IMR-90 (cell line): ENCODE results near the gene FGD5. TPM values are rescaled to one million over a fixed set of nuclear protein-coding genes. Genes with fewer than 3 reads are reported as not detected.

ENCODE experiments used
- ATAC-seq: fragments of 200-7000 bp; cut with Tn5 transposase; 2 replicates; pipeline ENCODE4 v1.9.1; 2020; ENCODE audit warnings: low read depth, mild to moderate bottlenecking, moderate library complexity
- BruUV-seq: library from RNA; stranded (reverse); fragments of 400-500 nt; replicated peaks from 2 replicates; lab custom pipeline; 2021; lab: Mats Ljungman, UMichigan
- CTCF ChIA-PET: fragments of 300-600 bp; formaldehyde crosslinking; extraction: SDS; loops from one replicate; lab custom pipeline; 2021; ENCODE audit warnings: antibody characterized with exemption; lab: Yijun Ruan, JAX
- POLR2A ChIA-PET: fragments of 300-600 bp; sonication (Branson Sonifier 250); formaldehyde crosslinking; loops from one replicate; lab custom pipeline; 2022; ENCODE audit warnings: antibody characterized with exemption; ENCODE audit not compliant: unreplicated experiment; lab: Charles Lee
- DNase-seq: peaks from one replicate; pipeline ENCODE4 v3.0.0; 2013
- H2AFZ ChIP-seq: replicated peaks from 2 replicates; pipeline ENCODE3; 2013; ENCODE audit warnings: low read length, mild to moderate bottlenecking; ENCODE audit not compliant: poor library complexity
- H2AK5ac ChIP-seq: 2 replicates; pipeline ENCODE4 v1.6.1; 2013; ENCODE audit warnings: low read depth, low read length, inconsistent platforms
- H2AK9ac ChIP-seq: replicated peaks from 2 replicates; pipeline ENCODE3; 2013; ENCODE audit warnings: mild to moderate bottlenecking, low read depth, low read length, moderate library complexity; ENCODE audit not compliant: poor library complexity
- H2BK120ac ChIP-seq: 2 replicates; pipeline ENCODE4 v1.6.1; 2013; ENCODE audit warnings: low read depth, low read length, inconsistent platforms
- H2BK15ac ChIP-seq: 3 replicates; pipeline ENCODE4 v1.6.1; 2013; ENCODE audit warnings: low read depth, low read length, inconsistent platforms
- H2BK20ac ChIP-seq: 2 replicates; pipeline ENCODE4 v1.6.1; 2013; ENCODE audit warnings: low read depth, mild to moderate bottlenecking, inconsistent platforms, low read length, moderate library complexity
- H2BK5ac ChIP-seq: 2 replicates; pipeline ENCODE4 v1.6.1; 2013; ENCODE audit warnings: mild to moderate bottlenecking, low read depth, low read length, inconsistent platforms; ENCODE audit not compliant: poor library complexity, severe bottlenecking
- H3K14ac ChIP-seq: replicated peaks from 2 replicates; pipeline ENCODE4 v1.6.1; 2013; ENCODE audit warnings: low read depth, low read length, inconsistent platforms
- H3K18ac ChIP-seq: 2 replicates; pipeline ENCODE4 v1.6.1; 2013; ENCODE audit warnings: low read depth, low read length, control low read depth
- H3K23ac ChIP-seq: 2 replicates; pipeline ENCODE4 v1.6.1; 2013; ENCODE audit warnings: low read depth, low read length, inconsistent platforms
- H3K27ac ChIP-seq: 2 replicates; pipeline ENCODE4 v1.5.1; 2013; ENCODE audit warnings: mild to moderate bottlenecking, control low read depth, low read length; ENCODE audit not compliant: insufficient read depth
- H3K27me3 ChIP-seq: 2 replicates; pipeline ENCODE4 v1.6.1; 2013; ENCODE audit warnings: low read length; ENCODE audit not compliant: control insufficient read depth, insufficient read depth
- H3K36me3 ChIP-seq: 2 replicates; pipeline ENCODE4 v1.6.1; 2013; ENCODE audit warnings: low read length, mixed read lengths; ENCODE audit not compliant: control insufficient read depth, insufficient read depth
- H3K4ac ChIP-seq: 2 replicates; pipeline ENCODE4 v1.6.1; 2013; ENCODE audit warnings: low read depth, low read length, inconsistent platforms
- H3K4me1 ChIP-seq: 2 replicates; pipeline ENCODE4 v1.6.1; 2013; ENCODE audit warnings: low read length, mixed read lengths; ENCODE audit not compliant: control insufficient read depth, insufficient read depth
- H3K4me2 ChIP-seq: 2 replicates; pipeline ENCODE4 v1.6.1; 2013; ENCODE audit warnings: low read depth, mild to moderate bottlenecking, control low read depth, low read length, moderate library complexity
- H3K4me3 ChIP-seq: 2 replicates; pipeline ENCODE4 v1.5.1; 2013; ENCODE audit warnings: low read depth, mild to moderate bottlenecking, control low read depth, low read length, moderate library complexity; ENCODE audit not compliant: insufficient read depth
- H3K56ac ChIP-seq: 2 replicates; pipeline ENCODE4 v1.6.1; 2013; ENCODE audit warnings: low read length, inconsistent platforms; ENCODE audit not compliant: insufficient read depth; ENCODE audit errors: extremely low read depth
- H3K79me1 ChIP-seq, 2 experiments: 2 replicates each; pipeline ENCODE4 v1.6.1; 2013; ENCODE audit warnings: low read length in 2 of 2, inconsistent platforms in 1 of 2, low read depth in 1 of 2
- H3K9ac ChIP-seq: 2 replicates; pipeline ENCODE4 v1.6.1; 2013; ENCODE audit warnings: low read depth, low read length, control low read depth
- H3K9me1 ChIP-seq: 2 replicates; pipeline ENCODE4 v1.6.1; 2013; ENCODE audit warnings: low read length, inconsistent platforms; ENCODE audit not compliant: insufficient read depth
- H3K9me3 ChIP-seq: 2 replicates; pipeline ENCODE4 v1.6.1; 2013; ENCODE audit warnings: low read length; ENCODE audit not compliant: control insufficient read depth, insufficient read depth
- H4K20me1 ChIP-seq: 2 replicates; pipeline ENCODE4 v1.6.1; 2013; ENCODE audit warnings: low read length, inconsistent platforms; ENCODE audit not compliant: insufficient read depth
- H4K5ac ChIP-seq: 2 replicates; pipeline ENCODE4 v1.6.1; 2013; ENCODE audit warnings: mild to moderate bottlenecking, low read depth, low read length, control low read depth
- H4K8ac ChIP-seq, 2 experiments: 2 replicates each; pipeline ENCODE4 v1.6.1; 2013; ENCODE audit warnings: low read depth in 2 of 2, low read length in 2 of 2, control low read depth in 1 of 2, inconsistent platforms in 1 of 2
- H4K91ac ChIP-seq: 2 replicates; pipeline ENCODE4 v1.6.1; 2013; ENCODE audit warnings: low read depth, low read length, inconsistent platforms; ENCODE audit not compliant: insufficient read depth
- CEBPB ChIP-seq: IDR thresholded peaks from 2 replicates; pipeline ENCODE4 v1.6.1; 2012; ENCODE audit warnings: low read depth, low read length, improper control_type of control experiment
- CTCF ChIP-seq: conservative IDR thresholded peaks from 2 replicates; pipeline ENCODE4 v1.5.1; 2012; ENCODE audit warnings: mild to moderate bottlenecking, low read depth, low read length, improper control_type of control experiment
- MAZ ChIP-seq: IDR thresholded peaks from 2 replicates; pipeline ENCODE4 v1.6.1; 2012; ENCODE audit warnings: low read depth, mild to moderate bottlenecking, low read length, improper control_type of control experiment, moderate library complexity, borderline replicate concordance
- POLR2A ChIP-seq: IDR thresholded peaks from 2 replicates; pipeline ENCODE4 v1.6.1; 2012; ENCODE audit warnings: mild to moderate bottlenecking, low read depth, low read length
- RAD21 ChIP-seq: IDR thresholded peaks from 2 replicates; pipeline ENCODE4 v1.6.1; 2012; ENCODE audit warnings: low read length, improper control_type of control experiment
- RCOR1 ChIP-seq: IDR thresholded peaks from 2 replicates; pipeline ENCODE4 v1.6.1; 2012; ENCODE audit warnings: mild to moderate bottlenecking, low read length, improper control_type of control experiment; ENCODE audit not compliant: insufficient replicate concordance
- SMC3 ChIP-seq: fragments of 150-350 bp; IDR thresholded peaks from 2 replicates; pipeline ENCODE4 v1.6.1; 2016; ENCODE audit warnings: low read depth, mild to moderate bottlenecking, antibody characterized with exemption, low read length, moderate library complexity
- WGBS, 2 experiments: methylation state at CpG; one replicate each; pipeline versions ENCODE4 v1.1.5 to v1.1.7; 2013; ENCODE audit warnings: missing lambda C conversion rate in 2 of 2; ENCODE audit not compliant: insufficient read length in 1 of 2; ENCODE audit errors: extremely low coverage in 2 of 2; 5-methylcytosine and 5-hydroxymethylcytosine counted together
- dilution Hi-C: fragments of 300-500 bp; cut with HindIII; formaldehyde crosslinking; loops from one replicate; pipeline ENCODE4 v1.14.3; 2018; ENCODE audit warnings: low sequenced_read_pairs; ENCODE audit not compliant: unreplicated experiment
- in situ Hi-C: fragments of 300-500 bp; cut with MboI; formaldehyde crosslinking; loops from 3 replicates; pipeline ENCODE4 v1.14.3; 2019; ENCODE audit warnings: low sequenced_read_pairs, inconsistent platforms, mixed read lengths
- intact Hi-C: fragments of 100-400 bp; cut with micrococcal nuclease; formaldehyde crosslinking; loops from 2 replicates; pipeline ENCODE4 v1.10.0; 2022
- polyA plus RNA-seq, 3 experiments: library from polyadenylated mRNA; depleted of rRNA; stranded (reverse); fragments of >200 nt; gene quantifications; 2 replicates each; pipeline ENCODE4 v1.2.3, GENCODE V29; 2012; ENCODE audit warnings: low replicate concordance in 1 of 3
- total RNA-seq: library from RNA; depleted of rRNA; stranded (reverse); fragments of >200 nt; gene quantifications from 2 replicates; pipeline ENCODE4 v1.2.3, GENCODE V29; 2012

The FGD5 gene
- total and polyA plus RNA-seq, 2 of the 4 experiments (the other 2 are of a cell fraction) = not detected

GRCh38 chr3:14794435-14794834 is 24.3 kb upstream of the FGD5 start:
- Histone ChIP-seq H3K36me3 (no peaks in the 10 kb centered on the region), H3K4me1 (no peaks in the 10 kb centered on the region), H3K4ac (no peak overlapping the region), H3K14ac (no peak overlapping the region), H4K20me1 (no peaks in the 10 kb centered on the region), H3K18ac (no peak overlapping the region), H2AK5ac (no peak overlapping the region), H3K27ac (no peak overlapping the region), H2BK20ac (no peak overlapping the region), H2BK5ac (no peak overlapping the region), H3K79me1 (no peaks in the 10 kb centered on the region), H2AK9ac (no peak overlapping the region), H3K56ac (no peak overlapping the region), H3K4me3 (no peak overlapping the region), H3K23ac (no peak overlapping the region), H3K9ac (no peak overlapping the region), H3K4me2 (no peak overlapping the region), H2AFZ (no peak overlapping the region), H4K8ac (no peak overlapping the region), H4K91ac (no peak overlapping the region), H3K9me1 (no peaks in the 10 kb centered on the region), H2BK15ac (no peak overlapping the region), H2BK120ac (no peak overlapping the region), H3K27me3 (peaks cover 26% of the 10 kb centered on the region), H4K5ac (no peak overlapping the region), H3K9me3 (no peaks in the 10 kb centered on the region)
- TF ChIP-seq RAD21 = no peak
- TF ChIP-seq MAZ = no peak
- TF ChIP-seq CEBPB = no peak
- TF ChIP-seq POLR2A = no peak
- no peak for TF ChIP-seq SMC3
- no peak for TF ChIP-seq RCOR1
- no peak for TF ChIP-seq CTCF
- in situ Hi-C loops = no loop called here
- ChIA-PET POLR2A (no interaction called here), CTCF (no interaction called here)
- intact Hi-C loops = no loop called here
- dilution Hi-C loops = no loop called here
- WGBS, 2 experiments = no CpG with 5 or more reads among the region's 2 CpGs
- BruUV-seq = no TSS peak
- DNase-seq (no peak), ATAC-seq (no peak)
